ENCODE measurements around the gene SFMBT1.

The SFMBT1 gene

GRCh38 chr3:52998771-52999513, 46.9 kb downstream of the SFMBT1 start:
- POLR2A ChIA-PET, result no interaction called here
- CTCF ChIA-PET, result no interaction called here

DNA sequence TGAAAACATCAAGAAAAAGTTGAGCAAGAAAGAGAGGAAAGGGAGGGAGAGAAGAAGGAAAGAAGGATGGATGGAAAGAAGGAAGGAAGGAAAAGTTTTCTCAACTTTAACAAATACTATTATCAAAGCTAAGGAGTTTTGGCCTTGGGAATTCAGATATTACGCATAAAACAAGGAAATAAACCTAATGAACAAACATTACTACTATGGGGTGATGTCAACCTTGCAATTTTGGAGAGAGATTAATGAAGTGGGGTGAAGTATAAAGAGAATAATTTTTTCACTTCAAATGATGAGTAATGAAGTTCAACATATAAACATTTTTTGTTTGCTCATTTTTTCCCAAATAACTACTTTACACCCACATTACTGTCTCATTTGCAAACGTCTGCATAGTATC, 55.2 kb downstream of the SFMBT1 start:
- Histone ChIP-seq H3K36me3 (ENCODE audit: control insufficient read depth in 2 of 2, insufficient read depth in 1 of 2, low read length in 2 of 2) (no peaks in the 10 kb centered on the region), H3K27ac (ENCODE audit: extremely low read depth, low read depth, low read length) (no peak overlapping the region), H3K4me3 (ENCODE audit: low read depth, low read length) (no peak overlapping the region), H3K9me3 (ENCODE audit: control insufficient read depth, insufficient read depth, low read depth, low read length) (no peaks in the 10 kb centered on the region), H3K4me1 (ENCODE audit: control insufficient read depth, insufficient read depth, low read length) (no peaks in the 10 kb centered on the region)
- TF ChIP-seq ZNF366 (tag by site-specific recombination; conservative IDR thresholded peaks at IDR 0.05) (peak; percentile 55), ZNF670 (tag by site-specific recombination; IDR thresholded peaks at IDR 0.05; ENCODE audit: low read depth) (no peak)
- CTCF ChIA-PET, result no interaction called here
- POLR2A ChIA-PET, result no interaction called here

More at GRCh38 chr3:52998771-52999513, 46.9 kb downstream of the SFMBT1 start:
- H3K36me3 ChIP-seq (ENCODE audit: control insufficient read depth in 2 of 2, insufficient read depth in 1 of 2, low read length in 2 of 2), result no peaks in the 10 kb centered on the region; a peak in 1 of 3 replicates
- H3K27ac ChIP-seq (ENCODE audit: extremely low read depth, low read depth, low read length), result no peak overlapping the region
- TF ChIP-seq ZBTB21 (tag by site-specific recombination; IDR thresholded peaks at IDR 0.05) (no peak), ZNF555 (tag by site-specific recombination; conservative IDR thresholded peaks at IDR 0.05) (no peak), ZNF677 (tag by site-specific recombination; IDR thresholded peaks at IDR 0.05) (no peak)
- H3K4me3 ChIP-seq (ENCODE audit: low read depth, low read length), result no peak overlapping the region
- no peaks in the 10 kb centered on the region for H3K9me3 ChIP-seq (ENCODE audit: control insufficient read depth, insufficient read depth, low read depth, low read length)
- H3K4me1 ChIP-seq (ENCODE audit: control insufficient read depth, insufficient read depth, low read length), result no peaks in the 10 kb centered on the region

DNA sequence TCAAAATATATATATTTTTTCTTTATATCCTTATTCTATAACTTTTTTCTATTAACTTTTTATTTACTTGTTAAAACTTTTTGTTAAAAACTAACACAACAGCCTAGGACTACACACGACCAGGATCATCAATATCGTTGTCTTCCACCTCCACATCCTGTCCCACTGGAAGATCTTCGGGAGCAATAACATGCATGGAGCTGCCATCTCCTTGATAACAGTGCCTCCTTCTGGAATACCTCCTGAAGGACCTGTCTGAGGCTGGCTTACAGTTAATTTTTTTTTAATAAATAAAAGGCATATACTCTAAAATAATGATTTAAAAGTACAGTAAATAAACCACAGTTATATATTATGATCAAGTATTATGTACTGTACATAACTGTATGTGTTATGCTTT, 58.9 kb downstream of the SFMBT1 start:
- POLR2A ChIA-PET, result interaction anchor here (1.6 kb wide), 1 partner anchor 17 kb away, joined by 4 read pairs; no protein-coding TSS in a partner anchor
- H3K4me1 ChIP-seq (ENCODE audit: control insufficient read depth, insufficient read depth, low read length), result no peaks in the 10 kb centered on the region
- no peaks in the 10 kb centered on the region for H3K9me3 ChIP-seq (ENCODE audit: control insufficient read depth, insufficient read depth, low read depth, low read length)
- CTCF ChIA-PET, result interaction anchor here (0.6 to 2.4 kb wide), 5 partner anchors 10 to 136 kb away, joined by 3 to 6 read pairs (median 4); no protein-coding TSS in a partner anchor
- no peak for TF ChIP-seq ZNF354C (tag by site-specific recombination; IDR thresholded peaks at IDR 0.05; ENCODE audit: borderline replicate concordance, low read depth)
- TF ChIP-seq ZNF19 (tag by site-specific recombination; IDR thresholded peaks at IDR 0.05; ENCODE audit: low read depth), result no peak
- TF ChIP-seq ZNF654 (tag by site-specific recombination; IDR thresholded peaks at IDR 0.05; ENCODE audit: low read depth), result peak; percentile 57
- no peak for TF ChIP-seq ZNF777 (tag by site-specific recombination; IDR thresholded peaks at IDR 0.05; ENCODE audit: borderline replicate concordance)
- H3K36me3 ChIP-seq (ENCODE audit: control insufficient read depth in 2 of 2, insufficient read depth in 1 of 2, low read length in 2 of 2), result no peaks in the 10 kb centered on the region
- no peak overlapping the region for H3K4me3 ChIP-seq (ENCODE audit: low read depth, low read length)
- no peak overlapping the region for H3K27ac ChIP-seq (ENCODE audit: extremely low read depth, low read depth, low read length)

- ChIA-PET POLR2A (interaction anchor here (0.6 to 1.6 kb wide), 2 partner anchors 16 to 155 kb away, joined by 3 to 4 read pairs; no protein-coding TSS in a partner anchor), CTCF (no interaction called here)
- no peaks in the 10 kb centered on the region for H3K36me3 ChIP-seq (ENCODE audit: control insufficient read depth in 2 of 2, insufficient read depth in 1 of 2, low read length in 2 of 2)
- TF ChIP-seq, protein P1, sequence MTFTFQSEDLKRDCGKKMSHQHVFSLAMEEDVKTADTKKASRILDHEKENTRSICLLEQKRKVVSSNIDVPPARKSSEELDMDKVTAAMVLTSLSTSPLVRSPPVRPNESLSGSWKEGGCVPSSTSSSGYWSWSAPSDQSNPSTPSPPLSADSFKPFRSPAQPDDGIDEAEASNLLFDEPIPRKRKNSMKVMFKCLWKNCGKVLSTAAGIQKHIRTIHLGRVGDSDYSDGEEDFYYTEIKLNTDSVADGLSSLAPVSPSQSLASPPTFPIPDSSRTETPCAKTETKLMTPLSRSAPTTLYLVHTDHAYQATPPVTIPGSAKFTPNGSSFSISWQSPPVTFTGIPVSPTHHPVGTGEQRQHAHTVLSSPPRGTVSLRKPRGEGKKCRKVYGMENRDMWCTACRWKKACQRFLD (tag by site-specific recombination; IDR thresholded peaks at IDR 0.05), result no peak
- no peak for TF ChIP-seq ZFP37 (tag by site-specific recombination; IDR thresholded peaks at IDR 0.05)
- TF ChIP-seq ZNF692 (tag by site-specific recombination; IDR thresholded peaks at IDR 0.05), result no peak
- TF ChIP-seq ZBTB17 (tag by site-specific recombination; IDR thresholded peaks at IDR 0.05), result no peak
- no peak for TF ChIP-seq ZNF548 (tag by site-specific recombination; IDR thresholded peaks at IDR 0.05)
- no peaks in the 10 kb centered on the region for H3K9me3 ChIP-seq (ENCODE audit: control insufficient read depth, insufficient read depth, low read depth, low read length)
- no peaks in the 10 kb centered on the region for H3K4me1 ChIP-seq (ENCODE audit: control insufficient read depth, insufficient read depth, low read length)
- H3K27ac ChIP-seq (ENCODE audit: extremely low read depth, low read depth, low read length), result no peak overlapping the region
- H3K4me3 ChIP-seq (ENCODE audit: low read depth, low read length), result no peak overlapping the region
These were observed 59.8 kb downstream of the SFMBT1 start for GRCh38 chr3:52986049-52986448.

All from HEK293 (cell line).